Activated CD4-positive, alpha-beta T cell treated with anti-CD3 and anti-CD28 coated beads, Interleukin-2, amount 50 U/mL, for 1 hour (primary cell): ENCODE results near the gene TMEM156.
"Not testable (repeated sequence)": the region's sequence is repeated elsewhere in the genome, so short reads cannot be mapped to it uniquely, and the experiment has no call there.

Experiments used
- DNase-seq: peaks from one replicate; pipeline ENCODE4 v3.0.0-alpha.2; 2020

The TMEM156 gene

GRCh38 chr4:38988353-38988752 is 43.9 kb downstream of the TMEM156 start:
- not testable (repeated sequence) for DNase-seq

- DNase-seq: no peak
These were observed 44.7 kb downstream of the TMEM156 start for GRCh38 chr4:38987491-38987890.

- no peak for DNase-seq
These were observed 46.7 kb downstream of the TMEM156 start for GRCh38 chr4:38985410-38986100.

- DNase-seq: no peak
These were observed 48.2 kb downstream of the TMEM156 start for GRCh38 chr4:38983787-38984598.

GRCh38 chr4:38983291-38983690 is 48.9 kb downstream of the TMEM156 start:
- no peak for DNase-seq

- no peak for DNase-seq
These were observed 49.7 kb downstream of the TMEM156 start for GRCh38 chr4:38982361-38983095.

- no peak for DNase-seq
These were observed 51.1 kb downstream of the TMEM156 start for GRCh38 chr4:38980903-38981676.

- no peak for DNase-seq
These were observed 52.5 kb downstream of the TMEM156 start for GRCh38 chr4:38979511-38980230.

- DNase-seq: no peak
These were observed 53.1 kb downstream of the TMEM156 start for GRCh38 chr4:38979081-38979480.

- no peak for DNase-seq
These were observed 55.9 kb downstream of the TMEM156 start for GRCh38 chr4:38976308-38976707.

- no peak for DNase-seq
These were observed 63.5 kb downstream of the TMEM156 start for GRCh38 chr4:38968668-38969067.

- DNase-seq: no peak
These were observed 64.7 kb downstream of the TMEM156 start for GRCh38 chr4:38967260-38968095.

- DNase-seq: no peak
These were observed 66.3 kb downstream of the TMEM156 start for GRCh38 chr4:38965866-38966265.

GRCh38 chr4:38964942-38965775 is 67.0 kb downstream of the TMEM156 start:
- DNase-seq: no peak

- not testable (repeated sequence) for DNase-seq
These were observed 73.0 kb downstream of the TMEM156 start for GRCh38 chr4:38959248-38959647.

- no peak for DNase-seq
These were observed 73.6 kb downstream of the TMEM156 start for GRCh38 chr4:38958453-38959190.

GRCh38 chr4:38957893-38958292 is 74.3 kb downstream of the TMEM156 start:
- no peak for DNase-seq

GRCh38 chr4:38957261-38957815 is 74.9 kb downstream of the TMEM156 start:
- no peak for DNase-seq

GRCh38 chr4:38955957-38956356 is 76.3 kb downstream of the TMEM156 start:
- DNase-seq: no peak
